GM21515 (cell line): Measurements from ENCODE around the gene NFATC1.
"Not testable (repeated sequence)": the region's sequence is repeated elsewhere in the genome, so short reads cannot be mapped to it uniquely, and the experiment has no call there.

Experiments used
- ATAC-seq: cut with Tn5 transposase; IDR thresholded peaks from one replicate; pipeline ENCODE4 v1.9.1; 2021; ENCODE audit not compliant: unreplicated experiment

NFATC1 gene

DNA sequence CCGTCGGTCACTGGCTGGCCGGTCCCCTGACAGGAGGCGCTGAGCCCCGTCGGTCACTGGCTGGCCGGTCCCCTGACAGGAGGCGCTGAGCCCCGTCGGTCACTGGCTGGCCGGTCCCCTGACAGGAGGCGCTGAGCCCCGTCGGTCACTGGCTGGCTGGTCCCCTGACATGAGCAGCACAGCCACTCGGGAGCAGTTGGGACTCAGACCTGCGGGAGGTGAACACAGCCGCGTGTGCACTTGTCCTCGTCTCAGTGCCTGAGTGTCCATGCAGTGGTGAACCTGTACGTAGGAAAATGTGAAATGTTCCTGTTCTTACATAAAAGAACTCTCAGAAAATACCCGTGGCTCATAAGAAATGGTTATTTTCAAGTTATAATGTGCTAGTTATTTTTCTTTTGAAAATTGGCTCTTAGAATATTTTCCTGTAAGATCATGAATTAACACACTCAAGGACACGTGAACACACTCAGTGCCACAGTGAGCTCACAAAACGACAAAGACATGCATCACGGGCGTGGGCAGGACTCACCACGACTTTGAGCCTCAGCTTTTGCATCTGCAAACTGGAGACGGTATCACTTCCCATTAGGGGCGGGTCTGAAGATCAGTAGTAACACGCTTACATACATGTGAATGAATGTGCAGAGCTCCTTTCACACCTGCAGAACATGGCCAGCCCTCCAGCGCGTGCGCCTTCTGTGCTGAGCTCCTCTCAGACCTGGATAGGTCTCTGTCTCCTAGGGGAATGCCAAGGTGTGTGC is 21.1 kb upstream of the NFATC1 start:
- peak; percentile 85 for ATAC-seq

DNA sequence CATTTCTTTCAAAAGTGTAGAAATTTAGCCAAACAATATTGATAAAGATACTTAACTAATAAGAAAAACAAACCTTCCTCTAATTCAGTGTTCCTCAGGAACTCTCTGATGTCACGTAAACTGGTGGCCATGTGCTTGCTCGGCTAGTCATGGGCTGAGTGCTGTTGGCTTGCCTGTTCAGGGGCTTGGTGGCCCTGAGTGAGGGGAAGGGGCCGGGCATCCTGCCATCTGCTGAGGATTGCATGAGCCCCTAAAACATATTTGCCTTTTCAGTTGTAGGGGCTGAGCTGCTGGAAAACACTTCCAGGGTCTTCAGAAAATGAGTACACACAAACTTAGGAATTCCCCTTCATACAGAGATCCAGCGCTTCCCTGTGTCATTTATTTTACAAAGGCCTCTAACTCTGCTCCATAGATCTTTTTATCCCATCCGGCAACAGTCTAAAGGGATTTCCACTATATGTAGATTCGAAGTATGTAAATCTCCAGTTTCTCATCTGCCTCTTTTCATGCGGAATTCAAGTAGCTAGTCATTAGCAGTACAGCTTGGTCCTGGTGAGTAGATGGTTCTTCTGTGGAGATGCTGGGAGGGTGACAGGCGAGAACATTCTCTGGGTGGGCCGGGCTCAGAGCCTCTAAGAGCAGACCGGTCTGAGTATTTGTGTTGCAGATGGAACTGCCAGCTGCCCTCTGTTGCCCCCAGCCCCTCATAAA is 20.1 kb upstream of the NFATC1 start:
- ATAC-seq, result no peak

- ATAC-seq, result not testable (repeated sequence)
Observed at GRCh38 chr18:79376661-79377060, 19.1 kb upstream of the NFATC1 start.

- no peak for ATAC-seq
Observed at GRCh38 chr18:79377187-79377891, 18.4 kb upstream of the NFATC1 start.

DNA sequence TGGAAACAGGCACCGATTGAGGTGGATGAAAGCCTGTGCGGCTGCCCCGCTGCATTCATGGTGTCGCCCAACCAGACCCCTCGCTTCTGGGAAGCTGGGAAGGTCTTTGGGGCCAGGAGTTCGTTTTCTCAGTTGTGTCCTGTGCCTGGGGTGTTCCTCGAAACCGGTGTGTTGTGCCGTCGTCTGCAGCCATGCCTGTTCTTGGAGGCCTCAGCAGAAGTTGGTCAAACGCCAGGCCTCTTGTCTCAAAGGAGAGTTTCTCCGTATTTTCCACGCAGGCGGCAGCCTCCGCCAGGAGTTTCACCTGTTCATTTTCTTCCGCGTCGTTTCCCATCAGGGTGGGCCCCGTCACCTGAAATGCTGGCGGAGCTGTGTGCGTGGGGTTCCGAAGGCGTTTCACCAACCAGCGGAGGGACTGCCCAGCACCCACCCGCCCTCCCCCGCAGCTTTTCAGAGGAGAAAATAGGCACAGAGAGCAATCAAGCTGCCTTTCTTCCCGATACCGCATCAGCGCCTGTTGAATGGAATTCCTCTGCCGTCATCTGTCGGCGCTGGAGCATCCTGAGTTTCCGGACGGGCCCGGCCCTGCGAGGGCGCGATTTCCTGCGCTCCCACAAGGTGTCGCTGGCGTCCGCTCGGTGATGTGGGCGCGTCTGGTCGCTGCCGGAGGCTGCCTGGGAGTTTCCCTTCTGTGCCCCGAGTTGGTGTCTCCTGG is 17.0 kb upstream of the NFATC1 start:
- ATAC-seq, result peak; percentile 62

GRCh38 chr18:79379251-79379905 is 16.4 kb upstream of the NFATC1 start:
- no peak for ATAC-seq

- no peak for ATAC-seq
Observed at GRCh38 chr18:79379931-79380815, 15.6 kb upstream of the NFATC1 start.

- ATAC-seq, result no peak
Observed at GRCh38 chr18:79380816-79381806, 14.6 kb upstream of the NFATC1 start.

DNA sequence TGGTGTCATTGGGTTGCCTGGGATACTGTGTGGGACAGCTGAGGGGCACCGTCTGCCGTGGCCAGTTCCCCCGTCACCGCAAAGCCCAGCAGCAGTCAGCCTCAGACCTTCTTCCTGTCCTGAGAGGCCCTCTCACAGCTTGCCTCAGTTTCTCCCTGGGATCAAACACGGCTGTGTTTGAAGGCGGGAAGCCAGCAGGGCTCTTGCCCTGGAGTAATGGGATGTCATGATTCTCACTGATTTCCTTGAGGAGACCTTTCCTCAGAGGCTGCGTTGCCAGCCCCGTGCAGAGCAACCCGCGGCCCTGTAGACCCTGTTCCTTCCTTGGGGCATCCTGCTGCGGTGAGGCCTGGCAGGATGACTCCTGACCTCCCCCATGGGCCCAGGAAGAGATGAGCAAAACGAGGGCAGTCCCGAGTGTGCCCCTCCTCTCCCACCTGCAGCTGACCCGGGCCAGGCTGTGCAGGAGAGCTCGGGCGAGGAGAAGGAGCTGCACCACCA is 13.9 kb upstream of the NFATC1 start:
- ATAC-seq, result no peak

- ATAC-seq, result no peak
Observed at GRCh38 chr18:79382681-79383387, 12.9 kb upstream of the NFATC1 start.

GRCh38 chr18:79383388-79384056 is 12.2 kb upstream of the NFATC1 start:
- ATAC-seq, result no peak

- ATAC-seq, result no peak
Observed at GRCh38 chr18:79384151-79384807, 11.5 kb upstream of the NFATC1 start.

- ATAC-seq, result no peak
Observed at GRCh38 chr18:79384834-79385233, 10.9 kb upstream of the NFATC1 start.

DNA sequence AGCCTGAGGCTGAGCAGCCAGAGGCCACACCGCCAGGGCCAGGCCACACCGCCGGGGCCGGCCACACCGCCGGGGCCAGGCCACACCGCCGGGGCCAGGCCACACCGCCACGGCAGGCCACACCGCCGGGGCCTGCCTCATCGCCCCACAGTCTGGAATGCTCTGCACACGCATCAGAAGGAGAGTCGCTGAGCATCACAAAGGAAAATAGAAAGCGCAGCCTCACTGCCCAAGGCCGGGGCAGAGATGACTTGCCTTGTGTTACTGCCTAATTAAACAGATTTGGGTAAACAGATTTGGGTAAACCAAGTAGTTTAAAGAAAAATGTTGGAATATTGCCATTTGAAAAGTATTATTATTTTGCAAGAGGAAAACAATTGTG is 10.4 kb upstream of the NFATC1 start:
- ATAC-seq, result no peak

DNA sequence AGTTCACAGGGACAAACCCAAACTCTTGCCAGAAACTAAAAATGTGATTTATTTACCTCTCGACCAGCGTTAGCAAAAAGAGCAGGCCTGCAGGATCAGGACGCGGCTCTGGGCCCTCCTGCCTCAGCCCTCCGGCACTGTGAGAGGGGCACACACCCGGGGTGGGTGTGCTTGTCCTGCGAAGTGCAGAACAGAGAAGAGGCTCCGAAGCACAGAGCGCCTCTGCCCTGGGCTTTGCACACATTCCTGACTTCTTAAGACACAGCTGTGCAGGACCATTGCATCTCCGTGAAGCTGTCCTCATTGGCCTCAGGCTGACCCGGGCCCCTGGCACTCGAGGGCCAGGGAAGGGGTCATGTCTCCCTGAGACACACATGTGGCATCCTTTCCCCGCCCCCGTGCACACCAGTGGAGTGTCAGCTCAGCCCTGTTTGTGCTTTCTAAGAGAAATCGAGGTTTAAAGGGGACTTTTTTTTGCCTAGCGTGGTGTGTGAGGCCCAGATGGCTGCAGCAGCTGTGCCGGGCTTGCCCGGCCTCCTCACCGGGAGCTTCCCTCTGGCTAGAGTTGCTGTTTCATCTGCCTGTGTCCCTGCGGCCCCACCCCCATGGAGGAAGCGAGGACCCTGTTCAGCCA is 9.9 kb upstream of the NFATC1 start:
- ATAC-seq, result no peak

- no peak for ATAC-seq
Observed at GRCh38 chr18:79386547-79386946, 9.2 kb upstream of the NFATC1 start.
